H1 (cell line): Measurements from ENCODE around the gene CCNYL1. TPM values are rescaled to one million over a fixed set of nuclear protein-coding genes. Genes with fewer than 3 reads are reported as not detected.

Experiments
- CTCF ChIA-PET: fragments of 300-600 bp; sonication (Branson Sonifier 250); formaldehyde crosslinking; loops from one replicate; lab custom pipeline; 2021; ENCODE audit not compliant: partially characterized antibody; lab: Charles Lee
- POLR2A ChIA-PET: fragments of 300-600 bp; sonication (Branson Sonifier 250); formaldehyde crosslinking; loops from one replicate; lab custom pipeline; 2021; ENCODE audit warnings: inconsistent platforms; ENCODE audit not compliant: partially characterized antibody; lab: Charles Lee
- DNase-seq, 2 experiments: peaks; one replicate each; pipeline versions ENCODE4 v3.0.0 to v3.0.0-alpha.2; 2010 to 2022; ENCODE audit warnings: low spot score in 2 of 2, low read depth in 1 of 2, mixed read lengths in 1 of 2
- FAIRE-seq: peaks from 2 replicates; lab custom pipeline; 2011; peaks lifted over from hg19 to GRCh38; lab: Jason Lieb, UNC
- H2AFZ ChIP-seq: 2 replicates; pipeline ENCODE4 v1.8.1; 2012; ENCODE audit warnings: low read length, inconsistent platforms
- H2AK5ac ChIP-seq: 2 replicates; pipeline ENCODE4 v1.6.1; 2013; ENCODE audit warnings: low read depth, low read length
- H2BK120ac ChIP-seq: replicated peaks from 2 replicates; pipeline ENCODE3; 2013; ENCODE audit warnings: low read depth, low read length, inconsistent platforms
- H2BK12ac ChIP-seq: 2 replicates; pipeline ENCODE4 v1.6.1; 2013; ENCODE audit warnings: low read depth, low read length
- H2BK15ac ChIP-seq: 2 replicates; pipeline ENCODE4 v1.6.1; 2013; ENCODE audit warnings: low read length
- H2BK20ac ChIP-seq: 2 replicates; pipeline ENCODE4 v1.6.1; 2013; ENCODE audit warnings: low read length
- H2BK5ac ChIP-seq: 2 replicates; pipeline ENCODE4 v1.6.1; 2013; ENCODE audit warnings: low read depth, low read length
- H3K14ac ChIP-seq: 2 replicates; pipeline ENCODE4 v1.6.1; 2013; ENCODE audit warnings: inconsistent platforms; ENCODE audit not compliant: insufficient read length
- H3K18ac ChIP-seq: 2 replicates; pipeline ENCODE4 v1.6.1; 2013; ENCODE audit warnings: low read length; ENCODE audit errors: extremely low read depth
- H3K23ac ChIP-seq: 2 replicates; pipeline ENCODE4 v1.6.1; 2013; ENCODE audit warnings: inconsistent platforms; ENCODE audit not compliant: insufficient read length
- H3K23me2 ChIP-seq: 2 replicates; pipeline ENCODE4 v1.6.1; 2013; ENCODE audit warnings: low read depth, low read length
- H3K27ac ChIP-seq: 2 replicates; pipeline ENCODE4 v1.6.1; 2011; ENCODE audit warnings: low read depth, low read length, inconsistent platforms
- H3K27me3 ChIP-seq, 4 experiments: replicated peaks in 1 of 4; 1 replicate in 1 of 4; 2 replicates in 3 of 4; pipeline versions ENCODE4 v1.6.1 to v1.8.1; 2011 to 2013; ENCODE audit warnings: low read length in 3 of 4, mild to moderate bottlenecking in 3 of 4, inconsistent platforms in 2 of 4, mixed read lengths in 2 of 4, moderate library complexity in 1 of 4; ENCODE audit not compliant: control insufficient read depth in 3 of 4, insufficient read depth in 3 of 4; ENCODE audit errors: extremely low read depth in 1 of 4
- H3K36me3 ChIP-seq, 4 experiments: 2 replicates each; pipeline versions ENCODE4 v1.6.1 to v1.8.1; 2011 to 2013; ENCODE audit warnings: mild to moderate bottlenecking in 4 of 4, low read length in 3 of 4, moderate library complexity in 2 of 4, control low read depth in 1 of 4, inconsistent platforms in 1 of 4; ENCODE audit not compliant: insufficient read depth in 4 of 4, control insufficient read depth in 2 of 4
- H3K4ac ChIP-seq: replicated peaks from 2 replicates; pipeline ENCODE3; 2013; ENCODE audit warnings: low read length, low read depth, mixed read lengths, inconsistent platforms; ENCODE audit not compliant: insufficient read length
- H3K4me1 ChIP-seq, 4 experiments: replicated peaks in 1 of 4; 1 replicate in 1 of 4; 2 replicates in 3 of 4; pipeline versions ENCODE4 v1.6.1 to v1.8.1; 2011 to 2013; ENCODE audit warnings: low read length in 3 of 4, inconsistent platforms in 2 of 4, mixed read lengths in 1 of 4; ENCODE audit not compliant: insufficient read depth in 4 of 4, control insufficient read depth in 3 of 4
- H3K4me2 ChIP-seq, 2 experiments: 2 replicates each; pipeline versions ENCODE4 v1.6.1 to v1.8.1; 2011 to 2013; ENCODE audit warnings: low read depth in 2 of 2, low read length in 2 of 2, control low read depth in 1 of 2, inconsistent platforms in 1 of 2, mild to moderate bottlenecking in 1 of 2; ENCODE audit not compliant: insufficient read depth in 1 of 2
- H3K4me3 ChIP-seq, 4 experiments: fragments of 200-600, 300-600 bp in 1 of 4; sonication (generic), shearing (Covaris generic), sonication (Bioruptor Twin) in 1 of 4; 2 replicates each; pipeline versions ENCODE4 v1.5.1 to v1.8.1; 2011 to 2016; ENCODE audit warnings: low read length in 4 of 4, low read depth in 3 of 4, control low read depth in 2 of 4, inconsistent platforms in 2 of 4, mild to moderate bottlenecking in 2 of 4, mixed read lengths in 1 of 4, moderate library complexity in 1 of 4; ENCODE audit not compliant: insufficient read depth in 2 of 4; ENCODE audit errors: extremely low read depth in 1 of 4
- H3K56ac ChIP-seq: replicated peaks from 2 replicates; pipeline ENCODE3; 2013; ENCODE audit warnings: low read depth, mild to moderate bottlenecking, mixed read lengths, low read length, inconsistent platforms; ENCODE audit not compliant: insufficient read length
- H3K79me1 ChIP-seq: 2 replicates; pipeline ENCODE4 v1.6.1; 2013; ENCODE audit warnings: low read depth, low read length, control low read depth
- H3K79me2 ChIP-seq, 2 experiments: 2 replicates each; pipeline versions ENCODE4 v1.6.1 to v1.8.1; 2012 to 2013; ENCODE audit warnings: low read length in 2 of 2, mild to moderate bottlenecking in 2 of 2, inconsistent platforms in 1 of 2; ENCODE audit not compliant: insufficient read depth in 2 of 2, control insufficient read depth in 1 of 2
- H3K9ac ChIP-seq, 4 experiments: replicated peaks in 1 of 4; 1 replicate in 1 of 4; 2 replicates in 3 of 4; pipeline versions ENCODE4 v1.6.1 to v1.8.1; 2011 to 2013; ENCODE audit warnings: low read depth in 3 of 4, low read length in 3 of 4, control low read depth in 2 of 4, mild to moderate bottlenecking in 2 of 4, moderate library complexity in 2 of 4, inconsistent platforms in 1 of 4; ENCODE audit errors: extremely low read depth in 1 of 4
- H3K9me3 ChIP-seq, 2 experiments: 2 replicates each; pipeline versions ENCODE4 v1.6.1 to v1.8.1; 2012 to 2013; ENCODE audit warnings: mild to moderate bottlenecking in 2 of 2, moderate library complexity in 2 of 2, control low read depth in 1 of 2, inconsistent platforms in 1 of 2, low read depth in 1 of 2, low read length in 1 of 2, mixed read lengths in 1 of 2; ENCODE audit not compliant: insufficient read depth in 2 of 2
- H4K20me1 ChIP-seq, 2 experiments: replicated peaks in 1 of 2; 2 replicates each; pipeline versions ENCODE3 to v1.8.1; 2011 to 2013; ENCODE audit warnings: inconsistent platforms in 2 of 2, low read length in 2 of 2, mild to moderate bottlenecking in 1 of 2; ENCODE audit not compliant: insufficient read depth in 2 of 2, control insufficient read depth in 1 of 2
- H4K5ac ChIP-seq: 2 replicates; pipeline ENCODE4 v1.6.1; 2013; ENCODE audit warnings: low read length, low read depth, mixed read lengths, inconsistent platforms; ENCODE audit not compliant: insufficient read length
- H4K8ac ChIP-seq: 2 replicates; pipeline ENCODE4 v1.8.0; 2013; ENCODE audit warnings: mild to moderate bottlenecking, moderate library complexity, low read length, inconsistent platforms; ENCODE audit not compliant: insufficient read depth; ENCODE audit errors: extremely low read depth
- H4K91ac ChIP-seq: replicated peaks from 2 replicates; pipeline ENCODE3; 2013; ENCODE audit warnings: low read length, mixed read lengths, inconsistent platforms; ENCODE audit not compliant: insufficient read length
- EGR1 ChIP-seq: IDR thresholded peaks from 2 replicates; pipeline ENCODE4 v1.6.1; 2011; ENCODE audit warnings: low read depth, low read length, borderline replicate concordance
- HDAC2 ChIP-seq, 2 experiments: fragments of 300-600 bp in 1 of 2; sonication (generic) in 1 of 2; IDR thresholded peaks; 2 replicates each; pipeline ENCODE4 v1.6.1; 2011 to 2012; ENCODE audit warnings: low read depth in 2 of 2, low read length in 2 of 2, mild to moderate bottlenecking in 2 of 2, moderate library complexity in 2 of 2, borderline replicate concordance in 1 of 2, inconsistent platforms in 1 of 2
- KDM4A ChIP-seq: IDR thresholded peaks from one replicate; pipeline ENCODE4 v1.7.1; 2012; ENCODE audit warnings: low read depth, mild to moderate bottlenecking, moderate library complexity, low read length, inconsistent platforms; ENCODE audit not compliant: severe bottlenecking
- POLR2AphosphoS5 ChIP-seq: IDR thresholded peaks from 2 replicates; pipeline ENCODE4 v1.6.1; 2011; ENCODE audit warnings: low read depth, low read length
- SIX5 ChIP-seq: IDR thresholded peaks from 2 replicates; pipeline ENCODE4 v1.6.1; 2011; ENCODE audit warnings: mild to moderate bottlenecking, low read depth, low read length
- SP4 ChIP-seq: IDR thresholded peaks from 2 replicates; pipeline ENCODE4 v1.6.1; 2012; ENCODE audit warnings: low read length, inconsistent platforms
- TAF7 ChIP-seq: optimal IDR thresholded peaks from 2 replicates; pipeline ENCODE3; 2011; ENCODE audit warnings: low read depth, mild to moderate bottlenecking, inconsistent platforms, low read length, moderate library complexity, borderline replicate concordance
- TCF12 ChIP-seq: IDR thresholded peaks from 2 replicates; pipeline ENCODE4 v1.6.1; 2011; ENCODE audit warnings: low read depth, mild to moderate bottlenecking, low read length
- TEAD4 ChIP-seq: IDR thresholded peaks from 2 replicates; pipeline ENCODE4 v1.6.1; 2012; ENCODE audit warnings: low read depth, low read length, inconsistent platforms, mixed read lengths
- YY1 ChIP-seq: IDR thresholded peaks from 2 replicates; pipeline ENCODE4 v1.6.1; 2011; ENCODE audit warnings: low read depth, mild to moderate bottlenecking, low read length
- WGBS, 2 experiments: shearing (Covaris generic) in 1 of 2; methylation state at CpG; one replicate each; pipeline versions ENCODE4 v1.1.6 to v1.1.7; 2013 to 2015; ENCODE audit warnings: low lambda C conversion rate in 2 of 2, mixed read lengths in 2 of 2, inconsistent platforms in 1 of 2, low coverage in 1 of 2, missing lambda C conversion rate in 1 of 2; ENCODE audit not compliant: insufficient replicate concordance in 2 of 2, insufficient coverage in 1 of 2, insufficient read length in 1 of 2; ENCODE audit errors: extremely low coverage in 1 of 2, missing lambda C conversion rate in 1 of 2; 5-methylcytosine and 5-hydroxymethylcytosine counted together
- polyA plus RNA-seq, 7 experiments: library from polyadenylated mRNA; depleted of rRNA in 3 of 7; stranded (reverse) in 5 of 7; unstranded in 2 of 7; fragments of >200 nt in 5 of 7; fragments of 200-250 nt in 2 of 7; gene quantifications; 1 replicate in 5 of 7; 2 replicates in 1 of 7; 4 replicates in 1 of 7; pipeline versions ENCODE4 v1.2.1 to v1.2.3, GENCODE V29; 2011 to 2013; ENCODE audit warnings: missing spikeins in 2 of 7, mixed read lengths in 2 of 7
- total RNA-seq: library from RNA; stranded (reverse); fragmentation: NEBNext Ultra II Directional; extraction: Animal tissue kit (Norgen Biotek cat#: 25700); gene quantifications from 2 replicates; pipeline ENCODE4 v1.2.1, GENCODE V29; 2021
- TF ChIP-seq, protein P1 (sequence below): IDR thresholded peaks from 2 replicates; pipeline ENCODE4 v1.6.1; 2012; ENCODE audit warnings: inconsistent platforms

The CCNYL1 gene
- total and polyA plus RNA-seq, 2 of the 8 experiments (the other 6 are each of a cell fraction or from before 2014, with no cell fraction given) = 13.3 to 35.4 TPM

DNA sequence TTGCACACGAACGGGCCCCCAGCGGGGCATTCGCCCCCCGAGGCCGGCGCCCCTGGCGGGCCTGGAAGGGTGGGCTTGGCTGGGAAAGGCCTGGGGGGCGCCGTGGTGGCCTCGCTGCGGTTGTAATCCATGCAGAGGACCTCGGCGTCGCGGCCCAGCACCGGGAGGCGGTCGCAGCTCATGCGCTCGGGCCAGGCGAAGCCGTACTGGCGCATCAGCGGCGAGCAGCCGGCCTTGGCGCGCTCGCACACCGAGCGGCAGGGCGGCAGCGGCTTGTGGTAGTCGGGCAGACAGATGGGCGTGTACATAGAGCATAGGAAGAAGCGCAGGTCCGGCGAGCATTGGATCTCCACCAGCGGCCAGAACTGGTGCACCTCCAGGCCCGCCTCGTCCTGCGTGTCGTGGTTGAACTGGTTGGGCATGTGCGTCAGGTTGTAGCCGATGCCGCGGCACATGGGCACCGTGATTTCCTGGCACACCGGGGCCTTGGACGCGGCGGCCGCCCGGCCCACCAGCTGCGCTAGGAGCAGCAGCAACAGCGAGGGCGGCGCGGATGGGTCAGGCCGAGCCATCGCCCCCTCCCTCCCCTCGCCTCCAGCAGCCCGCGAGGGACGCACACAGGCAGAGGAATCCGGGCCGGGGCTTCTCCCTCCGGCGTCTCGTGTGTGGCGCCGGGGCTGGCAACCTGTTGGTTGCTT lies 56.9 kb downstream of the CCNYL1 start:
- Histone ChIP-seq H2AFZ (no peak overlapping the region), H2AK5ac (no peak overlapping the region), H2BK120ac (no peak overlapping the region), H3K9ac (peak overlapping the region in 3 of 4 experiments; percentile 59 to 69 (median 66); a peak in 4 of 7 replicates), H4K91ac (no peak overlapping the region), H3K23me2 (peaks cover 32% of the 10 kb centered on the region), H2BK15ac (peak overlapping the region; percentile 72; the same call in 1 of the 2 replicates), H3K4me3 (peak overlapping the region; percentile 84 to 96 (median 86)), H4K8ac (peak overlapping the region; percentile 53; the same call in 1 of the 2 replicates), H2BK5ac (peak overlapping the region; percentile 73), H3K18ac (peak overlapping the region; percentile 91), H4K5ac (no peak overlapping the region), H3K79me1 (peaks cover 6% of the 10 kb centered on the region), H3K56ac (no peak overlapping the region), H2BK12ac (peak overlapping the region; percentile 80), H2BK20ac (peak overlapping the region; percentile 18; the same call in 1 of the 2 replicates), H3K27ac (no peak overlapping the region), H4K20me1 (peaks cover 12 to 16% of the 10 kb centered on the region in 2 experiments), H3K4ac (no peak overlapping the region), H3K36me3 (peaks cover 2 to 49% (median 12%) of the 10 kb centered on the region in 4 experiments; a peak in 6 of 8 replicates), H3K79me2 (peaks cover 31 to 58% of the 10 kb centered on the region in 2 experiments), H3K14ac (no peak overlapping the region), H3K27me3 (peaks cover 0 to 4% (median 1%) of the 10 kb centered on the region in 4 experiments; a peak in 1 of 7 replicates), H3K4me2 (peak overlapping the region; percentile 86 to 90), H3K4me1 (peaks cover 5 to 47% (median 34%) of the 10 kb centered on the region in 4 experiments), H3K9me3 (no peaks in the 10 kb centered on the region), H3K23ac (no peak overlapping the region)
- peak in 1 of 2 experiments; percentile 73 for DNase-seq
- ChIA-PET POLR2A (interaction anchor here (0.6 to 3.7 kb wide), 11 partner anchors 9 to 272 kb away, joined by 3 to 14 read pairs (median 4); partner anchors contain the start of gene METTL21A), CTCF (interaction anchor here (0.8 to 7.4 kb wide), 17 partner anchors 8 to 272 kb away, joined by 3 to 69 read pairs (median 8); no protein-coding TSS in a partner anchor)
- 6% methylated on average over 45 of the region's 73 CpGs; no CpG with 5 or more reads in 1 of the 2 experiments for WGBS, 2 experiments
- no peak for FAIRE-seq
- TF ChIP-seq EGR1 (no peak), YY1 (no peak), KDM4A (peak; percentile 26), HDAC2 (IDR thresholded peaks at IDR 0.05; ENCODE audit: borderline replicate concordance in 1 of 2, low read depth in 2 of 2, low read length in 2 of 2) (no peak), SP4 (0 out of 2 replicates have a peak, but pooled peaks have one; percentile 47), TEAD4 (no peak), SIX5 (no peak), TCF12 (no peak), POLR2AphosphoS5 (no peak; the same call in 1 of the 2 replicates), TAF7 (no peak)
- TF ChIP-seq, protein P1, sequence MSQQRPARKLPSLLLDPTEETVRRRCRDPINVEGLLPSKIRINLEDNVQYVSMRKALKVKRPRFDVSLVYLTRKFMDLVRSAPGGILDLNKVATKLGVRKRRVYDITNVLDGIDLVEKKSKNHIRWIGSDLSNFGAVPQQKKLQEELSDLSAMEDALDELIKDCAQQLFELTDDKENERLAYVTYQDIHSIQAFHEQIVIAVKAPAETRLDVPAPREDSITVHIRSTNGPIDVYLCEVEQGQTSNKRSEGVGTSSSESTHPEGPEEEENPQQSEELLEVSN = peak; percentile 87; the same call in 1 of the 2 replicates
